GM12878 (cell line): ENCODE results near the gene SPINK4. TPM values are rescaled to one million over a fixed set of nuclear protein-coding genes. Genes with fewer than 3 reads are reported as not detected.

Experiments used
- BCLAF1 ChIP-seq: fragments of 450-650 bp; IDR thresholded peaks from 2 replicates; pipeline ENCODE4 v1.6.1; 2017; ENCODE audit warnings: antibody characterized with exemption, mild to moderate bottlenecking, moderate library complexity
- CUX1 ChIP-seq: IDR thresholded peaks from 2 replicates; pipeline ENCODE4 v1.6.1; 2012; ENCODE audit warnings: improper control_type of control experiment, low read depth, low read length; ENCODE audit not compliant: insufficient replicate concordance
- E2F8 ChIP-seq: fragments of 450-650 bp; IDR thresholded peaks from 2 replicates; pipeline ENCODE4 v1.6.1; 2018; ENCODE audit warnings: mild to moderate bottlenecking, low read depth, moderate library complexity; ENCODE audit not compliant: partially characterized antibody
- IRF4 ChIP-seq: IDR thresholded peaks from 2 replicates; pipeline ENCODE4 v1.6.1; 2011; ENCODE audit warnings: low read depth, low read length
- MEF2A ChIP-seq: IDR thresholded peaks from 2 replicates; pipeline ENCODE4 v1.6.1; 2011; ENCODE audit warnings: low read depth, mild to moderate bottlenecking, low read length, moderate library complexity; ENCODE audit not compliant: insufficient read depth
- NFYB ChIP-seq: IDR thresholded peaks from 2 replicates; pipeline ENCODE4 v1.6.1; 2011; ENCODE audit warnings: low read depth, mild to moderate bottlenecking, low read length, improper control_type of control experiment, moderate library complexity; ENCODE audit not compliant: insufficient read depth
- RB1 ChIP-seq: fragments of 450-650 bp; formaldehyde crosslinking; IDR thresholded peaks from 2 replicates; pipeline ENCODE4 v1.6.1; 2017; ENCODE audit warnings: mild to moderate bottlenecking, borderline replicate concordance
- TARDBP ChIP-seq: IDR thresholded peaks from 2 replicates; pipeline ENCODE4 v1.6.1; 2016; ENCODE audit warnings: borderline replicate concordance
- TBL1XR1 ChIP-seq: IDR thresholded peaks from 2 replicates; pipeline ENCODE4 v1.6.1; 2012; ENCODE audit warnings: low read depth, low read length, improper control_type of control experiment
- polyA plus RNA-seq, 11 experiments: library from polyadenylated mRNA; depleted of rRNA in 4 of 11; unstranded in 6 of 11; stranded (reverse) in 5 of 11; fragments of >200 nt; fragmentation: Nextera tagmentation in 4 of 11; fragmentation: Illumina TruSeq in 1 of 11; extraction: Ambion mirVana in 4 of 11; extraction: Trizol in 1 of 11; gene quantifications; 1 replicate in 1 of 11; 2 replicates in 10 of 11; pipeline versions ENCODE4 v1.2.1 to v1.2.3, GENCODE V29; 2011 to 2016; ENCODE audit warnings: inconsistent platforms in 2 of 11, missing spikeins in 2 of 11, low read depth in 1 of 11
- total RNA-seq, 4 experiments: library from RNA; depleted of rRNA in 3 of 4; stranded (reverse); fragments of >200 nt in 3 of 4; fragmentation: Illumina TruSeq in 1 of 4; extraction: Trizol in 1 of 4; gene quantifications; 2 replicates each; pipeline versions ENCODE4 v1.2.1 to v1.2.3, GENCODE V29; 2013 to 2021
- TF ChIP-seq, protein P1 (sequence below): fragments of 450-650 bp; IDR thresholded peaks from 2 replicates; pipeline ENCODE4 v1.6.1; 2017; ENCODE audit warnings: mild to moderate bottlenecking, moderate library complexity

Gene SPINK4
- total and polyA plus RNA-seq, 10 of the 15 experiments (the other 5 are each of a cell fraction or from before 2014, with no cell fraction given): not detected

DNA sequence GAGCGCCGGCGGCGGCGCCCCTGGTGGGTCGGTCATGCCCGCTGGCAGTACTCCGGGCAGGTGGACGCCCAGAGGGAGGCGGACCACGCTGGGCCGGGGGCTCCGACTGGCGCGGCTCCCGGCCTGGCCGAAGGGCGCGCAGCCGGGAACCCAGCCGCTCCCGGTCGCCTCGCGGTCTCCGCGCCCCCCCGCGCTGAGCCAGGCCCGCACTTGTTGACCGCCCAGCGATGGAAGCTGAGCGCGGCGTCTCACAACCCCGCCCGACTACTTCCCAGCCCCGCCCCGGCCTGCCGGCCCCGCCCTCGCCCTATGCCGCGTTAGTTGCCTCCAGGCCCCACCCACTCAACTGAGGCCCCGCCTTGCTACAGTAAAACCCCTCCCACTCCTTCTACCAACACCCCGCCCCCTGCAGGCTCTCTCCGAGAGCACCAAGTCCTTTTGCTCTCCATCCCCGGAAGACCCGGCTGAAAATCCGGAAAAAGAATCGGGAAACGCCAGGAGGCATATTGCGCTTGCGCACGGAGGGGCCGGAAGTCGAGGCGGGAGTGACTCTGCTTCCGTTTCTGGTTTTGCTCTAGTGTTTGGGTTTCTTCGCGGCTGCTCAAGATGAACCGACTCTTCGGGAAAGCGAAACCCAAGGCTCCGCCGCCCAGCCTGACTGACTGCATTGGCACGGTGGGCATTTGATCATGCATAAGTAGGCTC, 24.7 kb downstream of the SPINK4 start, which contains the start of the genes BAG1 and CHMP5 (continued):
- no peak for TF ChIP-seq CUX1
- peak; percentile 46; the same call in 1 of the 2 replicates for TF ChIP-seq BCLAF1
- TF ChIP-seq, protein P1, sequence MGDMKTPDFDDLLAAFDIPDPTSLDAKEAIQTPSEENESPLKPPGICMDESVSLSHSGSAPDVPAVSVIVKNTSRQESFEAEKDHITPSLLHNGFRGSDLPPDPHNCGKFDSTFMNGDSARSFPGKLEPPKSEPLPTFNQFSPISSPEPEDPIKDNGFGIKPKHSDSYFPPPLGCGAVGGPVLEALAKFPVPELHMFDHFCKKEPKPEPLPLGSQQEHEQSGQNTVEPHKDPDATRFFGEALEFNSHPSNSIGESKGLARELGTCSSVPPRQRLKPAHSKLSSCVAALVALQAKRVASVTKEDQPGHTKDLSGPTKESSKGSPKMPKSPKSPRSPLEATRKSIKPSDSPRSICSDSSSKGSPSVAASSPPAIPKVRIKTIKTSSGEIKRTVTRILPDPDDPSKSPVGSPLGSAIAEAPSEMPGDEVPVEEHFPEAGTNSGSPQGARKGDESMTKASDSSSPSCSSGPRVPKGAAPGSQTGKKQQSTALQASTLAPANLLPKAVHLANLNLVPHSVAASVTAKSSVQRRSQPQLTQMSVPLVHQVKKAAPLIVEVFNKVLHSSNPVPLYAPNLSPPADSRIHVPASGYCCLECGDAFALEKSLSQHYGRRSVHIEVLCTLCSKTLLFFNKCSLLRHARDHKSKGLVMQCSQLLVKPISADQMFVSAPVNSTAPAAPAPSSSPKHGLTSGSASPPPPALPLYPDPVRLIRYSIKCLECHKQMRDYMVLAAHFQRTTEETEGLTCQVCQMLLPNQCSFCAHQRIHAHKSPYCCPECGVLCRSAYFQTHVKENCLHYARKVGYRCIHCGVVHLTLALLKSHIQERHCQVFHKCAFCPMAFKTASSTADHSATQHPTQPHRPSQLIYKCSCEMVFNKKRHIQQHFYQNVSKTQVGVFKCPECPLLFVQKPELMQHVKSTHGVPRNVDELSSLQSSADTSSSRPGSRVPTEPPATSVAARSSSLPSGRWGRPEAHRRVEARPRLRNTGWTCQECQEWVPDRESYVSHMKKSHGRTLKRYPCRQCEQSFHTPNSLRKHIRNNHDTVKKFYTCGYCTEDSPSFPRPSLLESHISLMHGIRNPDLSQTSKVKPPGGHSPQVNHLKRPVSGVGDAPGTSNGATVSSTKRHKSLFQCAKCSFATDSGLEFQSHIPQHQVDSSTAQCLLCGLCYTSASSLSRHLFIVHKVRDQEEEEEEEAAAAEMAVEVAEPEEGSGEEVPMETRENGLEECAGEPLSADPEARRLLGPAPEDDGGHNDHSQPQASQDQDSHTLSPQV: no peak
- TF ChIP-seq TARDBP: no peak
- 0 out of 2 replicates have a peak, but pooled peaks have one; percentile 34 for TF ChIP-seq IRF4
- peak; percentile 51; the same call in 1 of the 2 replicates for TF ChIP-seq RB1
- TF ChIP-seq NFYB: no peak
- no peak for TF ChIP-seq E2F8
- TF ChIP-seq TBL1XR1: no peak
- TF ChIP-seq MEF2A: no peak
